DOHH2 (cell line): ENCODE measurements around the gene CDK17.

Experiments
- H3F3A ChIP-seq: fragments of 200-600 bp; sonication (generic), shearing (Covaris generic); 2 replicates; pipeline ENCODE4 v1.6.0; 2016; ENCODE audit warnings: antibody characterized with exemption, mild to moderate bottlenecking; ENCODE audit not compliant: control insufficient read depth, insufficient read depth
- H3K27ac ChIP-seq: fragments of 200-600 bp; sonication (generic); 2 replicates; pipeline ENCODE4 v1.5.1; 2014; ENCODE audit warnings: low read depth, mild to moderate bottlenecking, low read length, moderate library complexity
- H3K27me3 ChIP-seq: fragments of 200-600 bp; sonication (generic); 2 replicates; pipeline ENCODE4 v1.6.1; 2014; ENCODE audit warnings: mild to moderate bottlenecking, low read length, mixed read lengths; ENCODE audit not compliant: control insufficient read depth
- H3K36me3 ChIP-seq: fragments of 200-600 bp; sonication (generic); 2 replicates; pipeline ENCODE4 v1.6.1; 2014; ENCODE audit warnings: mild to moderate bottlenecking, low read length, moderate library complexity, mixed read lengths; ENCODE audit not compliant: control insufficient read depth
- H3K4me1 ChIP-seq: fragments of 200-600 bp; sonication (generic); 2 replicates; pipeline ENCODE4 v1.6.1; 2014; ENCODE audit warnings: mild to moderate bottlenecking, low read length, mixed read lengths; ENCODE audit not compliant: control insufficient read depth
- H3K4me2 ChIP-seq: fragments of 200-600 bp; sonication (generic); 2 replicates; pipeline ENCODE4 v1.6.0; 2014; ENCODE audit warnings: mild to moderate bottlenecking, low read length, moderate library complexity
- H3K4me3 ChIP-seq: fragments of 200-600 bp; sonication (generic); 2 replicates; pipeline ENCODE4 v1.5.1; 2014; ENCODE audit warnings: mild to moderate bottlenecking, low read length, mixed read lengths
- H3K79me2 ChIP-seq: fragments of 200-600 bp; sonication (generic); 2 replicates; pipeline ENCODE4 v1.6.1; 2014; ENCODE audit warnings: mild to moderate bottlenecking, low read length, mixed read lengths; ENCODE audit not compliant: control insufficient read depth
- H3K9me2 ChIP-seq: fragments of 200-600 bp; sonication (generic); replicated peaks from 2 replicates; pipeline ENCODE4 v1.6.1; 2014; ENCODE audit warnings: mild to moderate bottlenecking, low read length, mixed read lengths; ENCODE audit not compliant: control insufficient read depth
- H3K9me3 ChIP-seq: fragments of 200-600 bp; sonication (generic); 2 replicates; pipeline ENCODE4 v1.6.1; 2014; ENCODE audit warnings: antibody characterized with exemption, low read length, mixed read lengths; ENCODE audit not compliant: control insufficient read depth, insufficient read depth
- H4K20me1 ChIP-seq: fragments of 200-600 bp; sonication (generic); 2 replicates; pipeline ENCODE4 v1.6.0; 2014; ENCODE audit warnings: low read depth, mild to moderate bottlenecking, antibody characterized with exemption, low read length, moderate library complexity; ENCODE audit not compliant: control insufficient read depth, insufficient read depth
- CTCF ChIP-seq: fragments of 200-600 bp; sonication (generic); IDR thresholded peaks from one replicate; pipeline ENCODE4 v1.5.1; 2014; ENCODE audit warnings: antibody characterized with exemption, mild to moderate bottlenecking, low read depth, low read length; ENCODE audit not compliant: poor library complexity, severe bottlenecking
- EZH2phosphoT487 ChIP-seq: fragments of 200-600 bp; sonication (generic); IDR thresholded peaks from 2 replicates; pipeline ENCODE4 v1.6.1; 2017; ENCODE audit warnings: borderline replicate concordance, mild to moderate bottlenecking, antibody characterized with exemption, low read length, moderate library complexity, mixed read lengths

CDK17 gene

GRCh38 chr12:96334502-96334901 is 65.7 kb downstream of the CDK17 start:
- H3K9me3 ChIP-seq, result peaks cover 13% of the 10 kb centered on the region; the same call in 1 of the 2 replicates
- no peaks in the 10 kb centered on the region for H4K20me1 ChIP-seq
- H3K79me2 ChIP-seq, result peaks cover 63% of the 10 kb centered on the region
- no peaks in the 10 kb centered on the region for H3K27me3 ChIP-seq
- no peaks in the 10 kb centered on the region for H3K9me2 ChIP-seq
- no peak overlapping the region for H3K4me3 ChIP-seq
- H3F3A ChIP-seq, result no peaks in the 10 kb centered on the region
- H3K4me1 ChIP-seq, result peaks cover 22% of the 10 kb centered on the region
- no peak overlapping the region for H3K27ac ChIP-seq
- no peak for TF ChIP-seq CTCF
- no peak overlapping the region for H3K4me2 ChIP-seq
- peaks cover 34% of the 10 kb centered on the region for H3K36me3 ChIP-seq

GRCh38 chr12:96329545-96329944 is 70.7 kb downstream of the CDK17 start:
- H3K4me1 ChIP-seq, result peaks cover 62% of the 10 kb centered on the region
- H3K4me2 ChIP-seq, result no peak overlapping the region
- no peaks in the 10 kb centered on the region for H3K9me2 ChIP-seq
- peaks cover 36% of the 10 kb centered on the region for H3K36me3 ChIP-seq
- no peak overlapping the region for H3K4me3 ChIP-seq
- peak overlapping the region; percentile 1; the same call in 1 of the 2 replicates for H3K27ac ChIP-seq
- H3K9me3 ChIP-seq, result no peaks in the 10 kb centered on the region
- H4K20me1 ChIP-seq, result no peaks in the 10 kb centered on the region
- H3K79me2 ChIP-seq, result peaks cover 54% of the 10 kb centered on the region
- TF ChIP-seq CTCF (no peak), EZH2phosphoT487 (no peak)
- peaks cover 20% of the 10 kb centered on the region for H3F3A ChIP-seq
- no peaks in the 10 kb centered on the region for H3K27me3 ChIP-seq

- H3F3A ChIP-seq, result peaks cover 20% of the 10 kb centered on the region
- no peaks in the 10 kb centered on the region for H4K20me1 ChIP-seq
- no peaks in the 10 kb centered on the region for H3K9me3 ChIP-seq
- peaks cover 61% of the 10 kb centered on the region for H3K4me1 ChIP-seq
- H3K4me3 ChIP-seq, result no peak overlapping the region
- no peaks in the 10 kb centered on the region for H3K9me2 ChIP-seq
- H3K27me3 ChIP-seq, result no peaks in the 10 kb centered on the region
- peaks cover 41% of the 10 kb centered on the region for H3K36me3 ChIP-seq
- peak overlapping the region; percentile 41; the same call in 1 of the 2 replicates for H3K4me2 ChIP-seq
- H3K79me2 ChIP-seq, result peaks cover 56% of the 10 kb centered on the region
- no peak overlapping the region for H3K27ac ChIP-seq
- TF ChIP-seq EZH2phosphoT487 (no peak), CTCF (no peak)
Observed at GRCh38 chr12:96329018-96329417, 71.2 kb downstream of the CDK17 start.
